Measurements from ENCODE around the gene RAB9B.
A peak's percentile ranks its signal among the peaks of the same experiment; 100 is the strongest.
"Not testable (repeated sequence)": the region's sequence is repeated elsewhere in the genome, so short reads cannot be mapped to it uniquely, and the experiment has no call there.

The RAB9B gene

GRCh38 chrX:103818842-103819619 lies 13.0 kb downstream of the RAB9B start:
- Histone ChIP-seq H3K36me3 (no peaks in the 10 kb centered on the region), H3K27ac (no peak overlapping the region), H3K27me3 (ENCODE audit: insufficient read depth, low read depth, severe bottlenecking) (no peaks in the 10 kb centered on the region), H3K4me3 (ENCODE audit: low read depth, low read length) (no peak overlapping the region), H3K9me3 (ENCODE audit: severe bottlenecking) (peaks cover 5% of the 10 kb centered on the region)
- no peak for DNase-seq
- no peak for TF ChIP-seq CTCF (IDR thresholded peaks at IDR 0.05; ENCODE audit: low read depth, low read length)

- Histone ChIP-seq H3K4me3 (ENCODE audit: low read depth, low read length) (no peak overlapping the region), H3K27ac (no peak overlapping the region), H3K36me3 (no peaks in the 10 kb centered on the region), H3K9me3 (ENCODE audit: severe bottlenecking) (peaks cover 5% of the 10 kb centered on the region), H3K27me3 (ENCODE audit: insufficient read depth, low read depth, severe bottlenecking) (no peaks in the 10 kb centered on the region)
- peak; percentile 12 for DNase-seq
- no peak for TF ChIP-seq CTCF (IDR thresholded peaks at IDR 0.05; ENCODE audit: low read depth, low read length)
These were observed 14.6 kb downstream of the RAB9B start for GRCh38 chrX:103817502-103817901.

GRCh38 chrX:103817101-103817500 lies 15.0 kb downstream of the RAB9B start:
- not testable (repeated sequence) for H3K36me3 ChIP-seq; H3K4me3 ChIP-seq (ENCODE audit: low read depth, low read length); H3K9me3 ChIP-seq (ENCODE audit: severe bottlenecking); DNase-seq; H3K27me3 ChIP-seq (ENCODE audit: insufficient read depth, low read depth, severe bottlenecking); H3K27ac ChIP-seq

- peaks cover 12% of the 10 kb centered on the region for H3K27me3 ChIP-seq (ENCODE audit: insufficient read depth, low read depth, severe bottlenecking)
- no peaks in the 10 kb centered on the region for H3K36me3 ChIP-seq
These were observed 20.2 kb downstream of the RAB9B start for GRCh38 chrX:103811858-103812257.

GRCh38 chrX:103806862-103807474 lies 25.1 kb downstream of the RAB9B start:
- no peaks in the 10 kb centered on the region for H3K9me3 ChIP-seq (ENCODE audit: severe bottlenecking)
- no peak overlapping the region for H3K4me3 ChIP-seq (ENCODE audit: low read depth, low read length)
- H3K27ac ChIP-seq: no peak overlapping the region
- H3K27me3 ChIP-seq (ENCODE audit: insufficient read depth, low read depth, severe bottlenecking): peaks cover 26% of the 10 kb centered on the region
- DNase-seq: no peak
- no peaks in the 10 kb centered on the region for H3K36me3 ChIP-seq
- TF ChIP-seq CTCF (IDR thresholded peaks at IDR 0.05; ENCODE audit: low read depth, low read length): no peak

More at GRCh38 chrX:103811858-103812257, 20.2 kb downstream of the RAB9B start:
- no peak overlapping the region for H3K4me3 ChIP-seq (ENCODE audit: low read depth, low read length)
- no peak overlapping the region for H3K27ac ChIP-seq
- H3K9me3 ChIP-seq (ENCODE audit: severe bottlenecking): no peaks in the 10 kb centered on the region
- no peak for DNase-seq
- TF ChIP-seq CTCF (IDR thresholded peaks at IDR 0.05; ENCODE audit: low read depth, low read length): no peak

- Histone ChIP-seq H3K36me3 (no peaks in the 10 kb centered on the region), H3K27ac (no peak overlapping the region), H3K27me3 (ENCODE audit: insufficient read depth, low read depth, severe bottlenecking) (peaks cover 29% of the 10 kb centered on the region), H3K9me3 (ENCODE audit: severe bottlenecking) (no peaks in the 10 kb centered on the region), H3K4me3 (ENCODE audit: low read depth, low read length) (no peak overlapping the region)
- no peak for TF ChIP-seq CTCF (IDR thresholded peaks at IDR 0.05; ENCODE audit: low read depth, low read length)
- DNase-seq: no peak
These were observed 26.2 kb downstream of the RAB9B start for GRCh38 chrX:103805860-103806259.
